H1 (cell line): ENCODE measurements around the gene TAS1R1. TPM values are rescaled to one million over a fixed set of nuclear protein-coding genes. Genes with fewer than 3 reads are reported as not detected.

Experiments used
- BACH1 ChIP-seq: IDR thresholded peaks from 2 replicates; pipeline ENCODE4 v1.6.1; 2012; ENCODE audit warnings: low read length, improper control_type of control experiment
- EZH2 ChIP-seq: fragments of 200-600 bp; sonication (generic); IDR thresholded peaks from 2 replicates; pipeline ENCODE4 v1.7.1; 2012; ENCODE audit warnings: low read depth, mild to moderate bottlenecking, moderate library complexity, low read length, inconsistent platforms; ENCODE audit not compliant: severe bottlenecking
- HDAC6 ChIP-seq: IDR thresholded peaks from one replicate; pipeline ENCODE4 v1.7.1; 2012; ENCODE audit warnings: low read depth, mild to moderate bottlenecking, inconsistent platforms, low read length, moderate library complexity
- RBBP5 ChIP-seq: IDR thresholded peaks from 2 replicates; pipeline ENCODE4 v1.7.1; 2012; ENCODE audit warnings: low read depth, mild to moderate bottlenecking, inconsistent platforms, low read length, moderate library complexity, borderline replicate concordance
- SAP30 ChIP-seq: fragments of 300-600 bp; sonication (generic); IDR thresholded peaks from 2 replicates; pipeline ENCODE4 v1.7.1; 2012; ENCODE audit warnings: low read length, moderate library complexity, mild to moderate bottlenecking, inconsistent platforms; ENCODE audit not compliant: insufficient read depth, insufficient replicate concordance
- SRF ChIP-seq: IDR thresholded peaks from 2 replicates; pipeline ENCODE4 v1.6.1; 2011; ENCODE audit warnings: mild to moderate bottlenecking, low read depth, low read length, moderate library complexity
- polyA plus RNA-seq, 7 experiments: library from polyadenylated mRNA; depleted of rRNA in 3 of 7; stranded (reverse) in 5 of 7; unstranded in 2 of 7; fragments of >200 nt in 5 of 7; fragments of 200-250 nt in 2 of 7; gene quantifications; 1 replicate in 5 of 7; 2 replicates in 1 of 7; 4 replicates in 1 of 7; pipeline versions ENCODE4 v1.2.1 to v1.2.3, GENCODE V29; 2011 to 2013; ENCODE audit warnings: missing spikeins in 2 of 7, mixed read lengths in 2 of 7
- total RNA-seq: library from RNA; stranded (reverse); fragmentation: NEBNext Ultra II Directional; extraction: Animal tissue kit (Norgen Biotek cat#: 25700); gene quantifications from 2 replicates; pipeline ENCODE4 v1.2.1, GENCODE V29; 2021

The TAS1R1 gene
- total and polyA plus RNA-seq, 2 of the 8 experiments (the other 6 are each of a cell fraction or from before 2014, with no cell fraction given) = 0.26 TPM; not detected in 1

DNA sequence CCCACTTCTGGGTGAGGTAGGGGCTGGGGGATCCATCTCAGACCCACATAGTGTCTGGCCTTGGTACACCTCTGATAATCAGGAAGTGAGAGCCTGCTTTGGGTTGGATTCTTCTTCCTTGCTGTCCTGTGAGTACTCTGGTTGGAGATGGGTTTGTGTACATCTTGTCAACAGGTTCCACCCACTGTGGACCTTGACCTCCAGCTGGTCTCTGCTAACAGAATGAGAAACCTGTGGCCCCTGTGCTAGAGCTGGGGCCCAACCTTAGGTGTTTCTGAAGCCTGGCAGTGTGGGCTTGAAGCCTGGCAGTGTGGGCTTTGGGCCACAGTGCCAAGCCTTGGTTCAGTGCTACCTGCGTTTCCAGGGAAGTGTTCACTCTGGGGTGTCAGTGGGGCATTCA, 27.3 kb downstream of the TAS1R1 start (continued):
- TF ChIP-seq SAP30 (no peak), BACH1 (no peak), RBBP5 (no peak), SRF (no peak), HDAC6 (no peak), EZH2 (no peak)
